ENCODE data around the gene MED17.
"Not testable (repeated sequence)": the region's sequence is repeated elsewhere in the genome, so short reads cannot be mapped to it uniquely, and the experiment has no call there.

Gene MED17

DNA sequence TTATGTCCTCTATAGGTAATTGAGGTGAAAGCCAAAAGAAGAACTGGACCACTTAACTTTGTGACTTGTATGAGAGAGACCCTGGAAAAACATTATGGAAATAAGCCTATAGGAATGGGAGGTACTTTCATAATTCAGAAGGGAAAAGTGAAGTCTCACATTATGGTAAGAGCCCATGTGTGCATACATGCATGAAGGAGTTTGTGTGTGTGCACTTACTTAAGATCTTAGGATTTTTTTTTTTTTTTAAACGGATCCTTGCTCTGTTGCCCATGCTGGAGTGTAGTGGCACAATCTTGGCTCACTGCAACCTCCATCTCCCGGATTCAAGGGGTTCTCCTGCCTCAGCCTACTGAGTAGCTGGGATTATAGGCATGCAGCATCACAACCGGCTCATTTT, 26.8 kb upstream of the MED17 start:
- Histone ChIP-seq H3K27ac (ENCODE audit: low read depth, low read length) (no peak overlapping the region), H3K36me3 (ENCODE audit: control insufficient read depth in 5 of 5, insufficient read depth in 5 of 5, low read length in 5 of 5) (peaks cover 32 to 68% (median 57%) of the 10 kb centered on the region in 5 donors), H3K4me1 (ENCODE audit: control insufficient read depth in 5 of 5, insufficient read depth in 5 of 5, low read length in 5 of 5) (no peaks in the 10 kb centered on the region), H3K27me3 (ENCODE audit: control insufficient read depth in 5 of 5, insufficient read depth in 4 of 5, low read length in 5 of 5) (no peaks in the 10 kb centered on the region), H3K9ac (ENCODE audit: low read length in 5 of 5) (no peak overlapping the region), H3K4me3 (ENCODE audit: low read depth in 1 of 5, low read length in 5 of 5) (no peak overlapping the region), H3K9me3 (ENCODE audit: control insufficient read depth in 5 of 5, low read length in 5 of 5) (no peaks in the 10 kb centered on the region)

DNA sequence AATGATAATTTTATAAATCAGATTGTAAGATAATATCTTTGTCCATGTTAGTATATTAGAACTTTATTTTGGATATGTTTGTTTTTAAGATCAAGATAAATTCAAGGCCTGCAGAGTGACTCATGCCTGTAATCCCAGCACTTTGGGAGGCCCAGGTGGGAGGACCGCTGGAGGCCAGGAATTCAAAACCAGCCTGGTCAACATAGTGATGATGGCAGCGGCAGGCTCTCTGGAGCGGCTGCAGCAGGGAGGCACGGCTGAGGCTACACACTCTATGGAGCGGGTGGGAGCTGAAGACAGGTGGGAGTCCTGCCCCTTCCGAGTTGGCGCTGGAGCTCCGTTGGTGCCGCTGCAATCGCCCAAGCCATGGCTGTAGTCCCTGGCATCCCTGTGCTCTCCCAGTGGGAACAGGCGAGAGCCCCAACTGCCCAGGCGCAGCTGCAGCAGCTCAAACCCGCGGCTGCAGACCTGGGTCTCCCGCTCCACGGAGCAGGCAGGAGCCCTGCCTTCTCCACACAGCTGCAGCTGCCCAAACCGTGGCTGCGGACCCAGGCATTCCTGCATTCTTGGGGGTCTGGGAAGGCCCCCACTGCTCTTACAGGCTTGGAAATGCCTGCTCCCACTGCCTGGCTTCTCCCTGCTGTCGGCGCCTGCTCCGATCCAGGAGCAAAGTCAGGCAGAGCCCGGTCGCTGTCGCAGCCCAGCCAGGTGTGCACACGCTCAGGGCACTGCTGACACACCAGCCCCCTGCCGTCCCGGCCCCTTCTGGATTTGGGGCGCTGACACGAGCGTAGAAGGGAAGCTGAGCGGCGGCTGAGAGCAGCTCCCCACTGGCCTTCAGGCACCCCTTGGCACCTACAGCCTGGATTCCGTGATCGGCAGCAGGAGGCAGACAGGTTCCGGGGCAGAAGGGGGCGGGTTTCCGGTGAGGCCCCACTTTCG, 25.9 kb upstream of the MED17 start:
- Histone ChIP-seq H3K9me3 (ENCODE audit: control insufficient read depth in 5 of 5, low read length in 5 of 5) (no peaks in the 10 kb centered on the region), H3K4me3 (ENCODE audit: low read depth in 1 of 5, low read length in 5 of 5) (no peak overlapping the region), H3K27me3 (ENCODE audit: control insufficient read depth in 5 of 5, insufficient read depth in 4 of 5, low read length in 5 of 5) (no peaks in the 10 kb centered on the region), H3K4me1 (ENCODE audit: control insufficient read depth in 5 of 5, insufficient read depth in 5 of 5, low read length in 5 of 5) (no peaks in the 10 kb centered on the region), H3K27ac (ENCODE audit: low read depth, low read length) (no peak overlapping the region), H3K36me3 (ENCODE audit: control insufficient read depth in 5 of 5, insufficient read depth in 5 of 5, low read length in 5 of 5) (peaks cover 38 to 73% (median 64%) of the 10 kb centered on the region in 5 donors), H3K9ac (ENCODE audit: low read length in 5 of 5) (no peak overlapping the region)

GRCh38 chr11:93759123-93759522, 25.0 kb upstream of the MED17 start:
- H3K4me3 ChIP-seq (ENCODE audit: low read depth in 1 of 5, low read length in 5 of 5); H3K4me1 ChIP-seq (ENCODE audit: control insufficient read depth in 5 of 5, insufficient read depth in 5 of 5, low read length in 5 of 5); H3K9me3 ChIP-seq (ENCODE audit: control insufficient read depth in 5 of 5, low read length in 5 of 5); H3K27me3 ChIP-seq (ENCODE audit: control insufficient read depth in 5 of 5, insufficient read depth in 4 of 5, low read length in 5 of 5); H3K27ac ChIP-seq (ENCODE audit: low read depth, low read length); H3K9ac ChIP-seq (ENCODE audit: low read length in 5 of 5): not testable (repeated sequence)
- H3K36me3 ChIP-seq (ENCODE audit: control insufficient read depth in 5 of 5, insufficient read depth in 5 of 5, low read length in 5 of 5), result peaks cover 31 to 82% (median 70%) of the 10 kb centered on the region in 5 donors

- Histone ChIP-seq H3K9me3 (ENCODE audit: control insufficient read depth in 5 of 5, low read length in 5 of 5) (no peaks in the 10 kb centered on the region), H3K36me3 (ENCODE audit: control insufficient read depth in 5 of 5, insufficient read depth in 5 of 5, low read length in 5 of 5) (peaks cover 23 to 73% (median 55%) of the 10 kb centered on the region in 5 donors), H3K27ac (ENCODE audit: low read depth, low read length) (no peak overlapping the region)
These were observed 22.2 kb upstream of the MED17 start for GRCh38 chr11:93761910-93762309.

GRCh38 chr11:93765551-93765950, 18.5 kb upstream of the MED17 start:
- Histone ChIP-seq H3K9me3 (ENCODE audit: control insufficient read depth in 5 of 5, low read length in 5 of 5) (no peaks in the 10 kb centered on the region), H3K36me3 (ENCODE audit: control insufficient read depth in 5 of 5, insufficient read depth in 5 of 5, low read length in 5 of 5) (peaks cover 13 to 43% (median 28%) of the 10 kb centered on the region in 5 donors), H3K27me3 (ENCODE audit: control insufficient read depth in 5 of 5, insufficient read depth in 4 of 5, low read length in 5 of 5) (no peaks in the 10 kb centered on the region), H3K4me3 (ENCODE audit: low read depth in 1 of 5, low read length in 5 of 5) (no peak overlapping the region), H3K9ac (ENCODE audit: low read length in 5 of 5) (no peak overlapping the region), H3K27ac (ENCODE audit: low read depth, low read length) (no peak overlapping the region), H3K4me1 (ENCODE audit: control insufficient read depth in 5 of 5, insufficient read depth in 5 of 5, low read length in 5 of 5) (no peaks in the 10 kb centered on the region)

More at GRCh38 chr11:93761910-93762309, 22.2 kb upstream of the MED17 start:
- no peaks in the 10 kb centered on the region for H3K27me3 ChIP-seq (ENCODE audit: control insufficient read depth in 5 of 5, insufficient read depth in 4 of 5, low read length in 5 of 5)
- no peak overlapping the region for H3K9ac ChIP-seq (ENCODE audit: low read length in 5 of 5)
- no peaks in the 10 kb centered on the region for H3K4me1 ChIP-seq (ENCODE audit: control insufficient read depth in 5 of 5, insufficient read depth in 5 of 5, low read length in 5 of 5)
- no peak overlapping the region for H3K4me3 ChIP-seq (ENCODE audit: low read depth in 1 of 5, low read length in 5 of 5)

DNA sequence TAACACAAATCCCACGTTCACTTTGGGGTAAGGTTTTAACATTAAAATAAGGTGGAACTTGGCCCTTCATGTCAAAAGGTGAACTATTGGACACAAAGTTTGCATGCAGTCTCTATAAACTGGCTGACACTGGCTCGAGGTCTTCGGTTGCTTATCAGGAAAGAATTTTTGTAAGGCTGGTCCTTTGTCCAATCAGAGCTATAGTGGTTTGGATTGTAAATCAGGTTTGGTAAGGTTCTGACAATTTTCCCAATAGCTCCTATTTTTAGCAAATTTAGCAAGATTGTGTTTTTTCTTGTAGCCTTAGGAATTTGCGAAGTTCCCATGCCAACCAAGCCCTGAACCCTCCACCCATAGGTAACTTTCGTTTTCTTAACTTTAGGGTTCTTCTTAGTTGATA, 17.6 kb upstream of the MED17 start:
- H3K27ac ChIP-seq (ENCODE audit: low read depth, low read length), result no peak overlapping the region
- no peak overlapping the region for H3K4me3 ChIP-seq (ENCODE audit: low read depth in 1 of 5, low read length in 5 of 5)
- peaks cover 8 to 33% (median 19%) of the 10 kb centered on the region in 5 donors for H3K36me3 ChIP-seq (ENCODE audit: control insufficient read depth in 5 of 5, insufficient read depth in 5 of 5, low read length in 5 of 5)
- H3K4me1 ChIP-seq (ENCODE audit: control insufficient read depth in 5 of 5, insufficient read depth in 5 of 5, low read length in 5 of 5), result no peaks in the 10 kb centered on the region
- no peak overlapping the region for H3K9ac ChIP-seq (ENCODE audit: low read length in 5 of 5)
- no peaks in the 10 kb centered on the region for H3K27me3 ChIP-seq (ENCODE audit: control insufficient read depth in 5 of 5, insufficient read depth in 4 of 5, low read length in 5 of 5)
- H3K9me3 ChIP-seq (ENCODE audit: control insufficient read depth in 5 of 5, low read length in 5 of 5), result no peaks in the 10 kb centered on the region

DNA sequence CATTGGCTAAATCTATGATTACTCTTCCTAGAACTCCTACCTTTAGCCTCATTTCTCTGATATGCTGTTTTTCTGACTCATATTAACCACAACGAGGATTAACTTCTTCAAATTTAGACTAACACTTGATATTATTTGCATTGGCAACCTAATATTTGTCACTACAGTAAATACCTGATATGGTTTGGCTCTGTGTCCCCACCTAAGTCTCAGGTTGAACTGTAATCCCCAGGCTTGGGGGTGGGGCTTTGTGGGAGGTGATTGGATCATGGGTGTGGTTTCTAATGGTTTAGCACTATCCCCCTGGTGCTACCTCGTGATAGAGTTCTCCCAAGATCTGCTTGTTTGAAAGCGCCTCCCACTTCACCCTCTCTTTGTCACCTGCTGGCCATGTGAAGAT, 17.1 kb upstream of the MED17 start:
- Histone ChIP-seq H3K4me1 (ENCODE audit: control insufficient read depth in 5 of 5, insufficient read depth in 5 of 5, low read length in 5 of 5) (no peaks in the 10 kb centered on the region), H3K36me3 (ENCODE audit: control insufficient read depth in 5 of 5, insufficient read depth in 5 of 5, low read length in 5 of 5) (peaks cover 7 to 30% (median 13%) of the 10 kb centered on the region in 5 donors), H3K9ac (ENCODE audit: low read length in 5 of 5) (no peak overlapping the region), H3K9me3 (ENCODE audit: control insufficient read depth in 5 of 5, low read length in 5 of 5) (no peaks in the 10 kb centered on the region), H3K27ac (ENCODE audit: low read depth, low read length) (no peak overlapping the region), H3K27me3 (ENCODE audit: control insufficient read depth in 5 of 5, insufficient read depth in 4 of 5, low read length in 5 of 5) (no peaks in the 10 kb centered on the region), H3K4me3 (ENCODE audit: low read depth in 1 of 5, low read length in 5 of 5) (no peak overlapping the region)

- Histone ChIP-seq H3K4me3 (ENCODE audit: low read depth in 1 of 5, low read length in 5 of 5) (no peak overlapping the region), H3K9ac (ENCODE audit: low read length in 5 of 5) (no peak overlapping the region), H3K36me3 (ENCODE audit: control insufficient read depth in 5 of 5, insufficient read depth in 5 of 5, low read length in 5 of 5) (peaks cover 0 to 3% (median 0%) of the 10 kb centered on the region in 5 donors), H3K4me1 (ENCODE audit: control insufficient read depth in 5 of 5, insufficient read depth in 5 of 5, low read length in 5 of 5) (no peaks in the 10 kb centered on the region), H3K27ac (ENCODE audit: low read depth, low read length) (no peak overlapping the region), H3K27me3 (ENCODE audit: control insufficient read depth in 5 of 5, insufficient read depth in 4 of 5, low read length in 5 of 5) (no peaks in the 10 kb centered on the region), H3K9me3 (ENCODE audit: control insufficient read depth in 5 of 5, low read length in 5 of 5) (no peaks in the 10 kb centered on the region)
These were observed 13.9 kb upstream of the MED17 start for GRCh38 chr11:93770160-93770559.

DNA sequence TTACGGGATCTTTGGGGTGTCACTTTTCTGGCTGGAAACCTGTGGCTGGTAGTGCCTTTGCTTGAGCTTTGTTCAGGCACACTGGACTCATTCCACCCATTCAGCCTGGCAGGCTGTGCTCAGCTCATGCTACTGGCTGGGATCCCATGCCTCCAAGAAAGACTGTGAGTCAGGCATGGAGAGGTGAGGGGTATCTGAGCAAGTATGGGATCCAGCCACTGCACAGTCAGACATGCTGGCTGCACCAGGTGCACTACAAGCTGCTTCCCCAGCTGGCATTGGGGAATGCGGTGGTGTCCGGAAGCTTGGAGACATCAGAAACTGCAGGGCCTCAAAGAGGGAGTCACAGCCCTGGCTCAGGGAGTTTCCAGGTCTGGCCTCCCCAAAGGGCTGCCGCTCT, 12.0 kb upstream of the MED17 start:
- no peak overlapping the region for H3K4me3 ChIP-seq (ENCODE audit: low read depth in 1 of 5, low read length in 5 of 5)
- H3K27ac ChIP-seq (ENCODE audit: low read depth, low read length), result no peak overlapping the region
- no peak overlapping the region for H3K9ac ChIP-seq (ENCODE audit: low read length in 5 of 5)
- H3K9me3 ChIP-seq (ENCODE audit: control insufficient read depth in 5 of 5, low read length in 5 of 5), result no peaks in the 10 kb centered on the region
- no peaks in the 10 kb centered on the region for H3K36me3 ChIP-seq (ENCODE audit: control insufficient read depth in 5 of 5, insufficient read depth in 5 of 5, low read length in 5 of 5)
- no peaks in the 10 kb centered on the region for H3K4me1 ChIP-seq (ENCODE audit: control insufficient read depth in 5 of 5, insufficient read depth in 5 of 5, low read length in 5 of 5)
- no peaks in the 10 kb centered on the region for H3K27me3 ChIP-seq (ENCODE audit: control insufficient read depth in 5 of 5, insufficient read depth in 4 of 5, low read length in 5 of 5)

DNA sequence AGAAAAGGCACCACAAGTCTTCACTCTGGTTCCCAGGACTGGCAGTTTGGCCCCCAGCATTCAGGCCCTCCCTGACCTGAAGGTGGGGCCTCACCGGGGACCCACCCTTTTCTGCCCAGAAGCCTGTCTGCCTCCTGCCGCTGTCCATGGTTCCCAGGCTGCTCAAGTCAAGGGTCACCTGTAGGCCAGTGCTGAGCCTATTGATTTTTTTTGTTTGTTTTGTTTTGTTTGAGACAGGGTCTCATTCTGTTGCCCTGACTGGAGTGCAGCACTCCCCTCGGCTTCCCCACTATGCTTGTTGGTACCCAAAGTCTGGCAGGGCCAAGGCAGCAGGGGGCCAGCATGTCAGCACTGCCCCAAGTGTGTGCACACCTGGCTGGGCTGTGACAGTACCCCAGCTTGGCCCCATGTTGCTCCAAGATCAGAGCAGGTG, 11.0 kb upstream of the MED17 start:
- H3K27me3 ChIP-seq (ENCODE audit: control insufficient read depth in 5 of 5, insufficient read depth in 4 of 5, low read length in 5 of 5), result no peaks in the 10 kb centered on the region

More for the DNA sequence above, 11.0 kb upstream of the MED17 start:
- Histone ChIP-seq H3K36me3 (ENCODE audit: control insufficient read depth in 5 of 5, insufficient read depth in 5 of 5, low read length in 5 of 5) (no peaks in the 10 kb centered on the region), H3K9me3 (ENCODE audit: control insufficient read depth in 5 of 5, low read length in 5 of 5) (no peaks in the 10 kb centered on the region), H3K27ac (ENCODE audit: low read depth, low read length) (no peak overlapping the region), H3K4me3 (ENCODE audit: low read depth in 1 of 5, low read length in 5 of 5) (no peak overlapping the region), H3K4me1 (ENCODE audit: control insufficient read depth in 5 of 5, insufficient read depth in 5 of 5, low read length in 5 of 5) (no peaks in the 10 kb centered on the region), H3K9ac (ENCODE audit: low read length in 5 of 5) (no peak overlapping the region)

Measured in subcutaneous abdominal adipose tissue (tissue), 5 donors.